Measurements from ENCODE around the gene CETN3. TPM values are rescaled to one million over a fixed set of nuclear protein-coding genes. Genes with fewer than 3 reads are reported as not detected.

CETN3 gene
- 18.1 TPM for total RNA-seq (2013)
- polyA plus RNA-seq (1 to 10 TPM in 2 of 3 donors, under 1 TPM in 1; 0.59 to 9.0 (median 7.7) TPM), polyA minus RNA-seq (0.56 and 0.69 TPM in 2 replicates), total RNA-seq (0.46 to 3.3 (median 1.2) reads per million in 11 experiments)

- Histone ChIP-seq H3K4me1 (ENCODE audit: control insufficient read depth in 1 of 2, insufficient read depth in 2 of 2, low read length in 2 of 2) (peaks cover 13 to 19% of the 10 kb centered on the region in 2 donors), H3K9ac (ENCODE audit: insufficient read depth, low read length, poor library complexity, severe bottlenecking) (peak within 1 kb of the TSS; percentile 91), H3K79me2 (ENCODE audit: insufficient read depth, low read length) (peaks cover 10% of the 10 kb centered on the region), H4K20me1 (ENCODE audit: insufficient read depth, low read length) (no peaks in the 10 kb centered on the region), H2AFZ (ENCODE audit: insufficient read depth, low read depth, low read length, poor library complexity, severe bottlenecking) (peak within 1 kb of the TSS; percentile 99), H3K27me3 (ENCODE audit: control insufficient read depth in 2 of 2, insufficient read depth in 2 of 2, low read length in 2 of 2) (no peaks in the 10 kb centered on the region), H3K27ac (ENCODE audit: low read depth in 1 of 2, low read length in 2 of 2) (peak within 1 kb of the TSS; percentile 83 to 96), H3K4me2 (replicated peaks; ENCODE audit: extremely low read depth, low read length, poor library complexity, severe bottlenecking) (peak within 1 kb of the TSS; percentile 82), H3K4me3 (replicated peaks in 1 of 3; ENCODE audit: low read depth in 2 of 3, low read length in 3 of 3) (peak within 1 kb of the TSS; percentile 84 to 100 (median 94)), H3K9me3 (replicated peaks in 1 of 2; ENCODE audit: control insufficient read depth in 1 of 2, insufficient read depth in 1 of 2, low read length in 2 of 2) (no peaks in the 10 kb centered on the region), H3K36me3 (replicated peaks in 1 of 2; ENCODE audit: control insufficient read depth in 1 of 2, insufficient read depth in 2 of 2, low read length in 2 of 2) (peaks cover 9 to 21% of the 10 kb centered on the region in 2 donors)
- under 1% methylated on average over 27 of the region's 51 CpGs for WGBS (ENCODE audit: insufficient coverage)
- TF ChIP-seq CTCF (IDR thresholded peaks at IDR 0.05) = no peak
- peaks cover 0 to 6% (median 0%) of the 10 kb centered on the region in 3 donors for H3K27me3 Mint-ChIP-seq (ENCODE audit: low read depth in 3 of 3)
- DNase-seq = peak; percentile 92 to 96 (median 93)
- peaks cover 13 to 19% of the 10 kb centered on the region in 2 donors for H3K36me3 Mint-ChIP-seq
- H3K4me3 Mint-ChIP-seq = no peak within 1 kb of the TSS
- H3K4me1 Mint-ChIP-seq = peaks cover 3% of the 10 kb centered on the region
- intact Hi-C loops (cut with micrococcal nuclease) = loop anchor here (5.0 to 10.0 kb wide), 3 partner anchors 63 to 118 kb away; partner anchors contain the start of genes LYSMD3 (in 2 of the 2), MBLAC2 (in 1 of the 2) and POLR3G (in 1 of the 2)
- peaks cover 0 to under 1% (median 0%) of the 10 kb centered on the region in 7 donors for H3K9me3 Mint-ChIP-seq
- H3K27ac Mint-ChIP-seq = no peak within 1 kb of the TSS
Observed at GRCh38 chr5:90409318-90410177, at the start of gene CETN3. Gene CETN3, minus strand, starts transcription at chr5:90409756. Its CDS starts 95 bp downstream, at chr5:90409661.

GRCh38 chr5:90446961-90447360, 37.4 kb upstream of the CETN3 start:
- H2AFZ ChIP-seq (ENCODE audit: insufficient read depth, low read depth, low read length, poor library complexity, severe bottlenecking) = no peak overlapping the region
- intact Hi-C loops (cut with micrococcal nuclease) = no loop called here
- DNase-seq = no peak
- Mint-ChIP-seq H3K36me3 (peaks cover 2 to 3% of the 10 kb centered on the region in 2 donors), H3K4me1 (no peaks in the 10 kb centered on the region), H3K4me3 (no peak overlapping the region), H3K27ac (no peak overlapping the region), H3K27me3 (ENCODE audit: low read depth in 3 of 3) (peaks cover 0 to 2% (median 2%) of the 10 kb centered on the region in 3 donors), H3K9me3 (peaks cover 0 to 8% (median 2%) of the 10 kb centered on the region in 7 donors)
- no peak overlapping the region for H3K27ac ChIP-seq (ENCODE audit: low read depth in 1 of 2, low read length in 2 of 2)
- H3K4me3 ChIP-seq (replicated peaks in 1 of 3; ENCODE audit: low read depth in 2 of 3, low read length in 3 of 3) = no peak overlapping the region
- H3K36me3 ChIP-seq (replicated peaks in 1 of 2; ENCODE audit: control insufficient read depth in 1 of 2, insufficient read depth in 2 of 2, low read length in 2 of 2) = no peaks in the 10 kb centered on the region
- no peak overlapping the region for H3K9ac ChIP-seq (ENCODE audit: insufficient read depth, low read length, poor library complexity, severe bottlenecking)
- no peaks in the 10 kb centered on the region for H3K27me3 ChIP-seq (ENCODE audit: control insufficient read depth in 2 of 2, insufficient read depth in 2 of 2, low read length in 2 of 2)
- H3K4me2 ChIP-seq (replicated peaks; ENCODE audit: extremely low read depth, low read length, poor library complexity, severe bottlenecking) = no peak overlapping the region
- no peaks in the 10 kb centered on the region for H3K9me3 ChIP-seq (replicated peaks in 1 of 2; ENCODE audit: control insufficient read depth in 1 of 2, insufficient read depth in 1 of 2, low read length in 2 of 2)
- H4K20me1 ChIP-seq (ENCODE audit: insufficient read depth, low read length) = no peaks in the 10 kb centered on the region
- no peak for TF ChIP-seq CTCF (IDR thresholded peaks at IDR 0.05)
- no peaks in the 10 kb centered on the region for H3K79me2 ChIP-seq (ENCODE audit: insufficient read depth, low read length)
- H3K4me1 ChIP-seq (ENCODE audit: control insufficient read depth in 1 of 2, insufficient read depth in 2 of 2, low read length in 2 of 2) = no peaks in the 10 kb centered on the region
